ENCODE measurements around the gene KCNK13.
A peak's percentile ranks its signal among the peaks of the same experiment; 100 is the strongest.
"Not testable (repeated sequence)": the region's sequence is repeated elsewhere in the genome, so short reads cannot be mapped to it uniquely, and the experiment has no call there.

Gene KCNK13

DNA sequence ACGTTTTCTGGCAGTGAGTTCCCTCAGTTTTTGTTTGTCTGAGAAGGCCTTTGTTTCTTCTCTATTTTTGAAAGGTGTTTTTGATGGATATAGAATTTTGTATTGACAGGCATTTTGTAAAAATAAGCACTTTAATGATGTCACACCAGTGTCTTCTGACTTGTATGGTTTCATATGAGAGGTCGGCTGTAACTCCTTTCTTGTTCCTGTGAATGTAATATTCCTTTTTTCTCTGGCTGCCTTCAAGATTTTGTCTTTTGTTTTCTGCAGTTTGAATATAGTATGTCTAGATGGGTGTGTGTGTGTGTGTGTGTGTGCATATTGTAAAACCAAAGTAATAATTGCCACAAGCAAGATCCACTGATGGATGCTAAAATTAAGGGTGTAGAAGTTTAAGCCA is 126.8 kb downstream of the KCNK13 start:
- TF ChIP-seq, protein P1, sequence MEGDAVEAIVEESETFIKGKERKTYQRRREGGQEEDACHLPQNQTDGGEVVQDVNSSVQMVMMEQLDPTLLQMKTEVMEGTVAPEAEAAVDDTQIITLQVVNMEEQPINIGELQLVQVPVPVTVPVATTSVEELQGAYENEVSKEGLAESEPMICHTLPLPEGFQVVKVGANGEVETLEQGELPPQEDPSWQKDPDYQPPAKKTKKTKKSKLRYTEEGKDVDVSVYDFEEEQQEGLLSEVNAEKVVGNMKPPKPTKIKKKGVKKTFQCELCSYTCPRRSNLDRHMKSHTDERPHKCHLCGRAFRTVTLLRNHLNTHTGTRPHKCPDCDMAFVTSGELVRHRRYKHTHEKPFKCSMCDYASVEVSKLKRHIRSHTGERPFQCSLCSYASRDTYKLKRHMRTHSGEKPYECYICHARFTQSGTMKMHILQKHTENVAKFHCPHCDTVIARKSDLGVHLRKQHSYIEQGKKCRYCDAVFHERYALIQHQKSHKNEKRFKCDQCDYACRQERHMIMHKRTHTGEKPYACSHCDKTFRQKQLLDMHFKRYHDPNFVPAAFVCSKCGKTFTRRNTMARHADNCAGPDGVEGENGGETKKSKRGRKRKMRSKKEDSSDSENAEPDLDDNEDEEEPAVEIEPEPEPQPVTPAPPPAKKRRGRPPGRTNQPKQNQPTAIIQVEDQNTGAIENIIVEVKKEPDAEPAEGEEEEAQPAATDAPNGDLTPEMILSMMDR (IDR thresholded peaks at IDR 0.05; ENCODE audit: borderline replicate concordance, insufficient read depth, low read depth, low read length), result no peak

DNA sequence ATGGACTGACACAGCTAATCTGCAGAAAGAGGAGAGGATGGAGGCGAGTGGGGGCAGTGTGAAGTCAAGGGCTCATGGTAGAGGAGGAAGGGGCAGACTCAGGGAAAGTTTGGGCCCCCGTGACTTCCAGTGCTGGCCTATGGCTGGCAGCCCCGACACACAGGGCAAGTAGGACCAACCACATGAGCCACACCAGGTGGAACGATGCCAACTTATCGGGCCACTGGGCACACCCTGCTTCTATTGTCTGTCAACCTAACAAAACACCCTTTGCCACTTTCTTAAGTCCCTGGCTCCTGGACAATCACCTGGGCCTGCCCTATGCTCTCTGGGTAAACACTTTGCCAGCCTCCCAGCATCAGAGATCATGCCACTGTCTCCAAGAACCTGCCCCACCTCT is 129.4 kb downstream of the KCNK13 start:
- no peak overlapping the region for H3K4me3 ChIP-seq (ENCODE audit: low read depth, low read length)
- TF ChIP-seq, protein P1 (IDR thresholded peaks at IDR 0.05; ENCODE audit: borderline replicate concordance, insufficient read depth, low read depth, low read length), result no peak

More for the DNA sequence above, 126.8 kb downstream of the KCNK13 start:
- H3K4me3 ChIP-seq (ENCODE audit: low read depth, low read length), result no peak overlapping the region

DNA sequence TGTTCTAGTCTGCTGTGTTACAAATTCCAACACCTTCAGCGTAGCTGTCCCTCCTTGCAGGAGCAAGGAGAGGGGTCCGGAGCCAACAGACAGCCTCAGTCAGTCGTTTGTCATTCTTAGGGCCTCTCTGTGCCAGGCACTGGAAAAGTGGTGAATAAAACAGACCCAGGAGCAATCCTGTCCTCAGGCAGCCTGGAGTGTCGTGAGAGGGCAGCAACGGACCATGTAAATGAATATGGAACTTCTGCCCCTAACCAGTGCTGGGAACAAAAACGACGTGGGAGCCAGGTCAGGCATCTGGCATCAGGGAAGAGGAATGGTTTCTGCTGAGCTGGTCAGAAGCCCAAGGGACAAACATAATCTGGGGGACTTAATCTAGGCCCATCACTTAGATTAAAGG is 129.8 kb downstream of the KCNK13 start:
- H3K4me3 ChIP-seq (ENCODE audit: low read depth, low read length), result no peak overlapping the region
- TF ChIP-seq, protein P1 (IDR thresholded peaks at IDR 0.05; ENCODE audit: borderline replicate concordance, insufficient read depth, low read depth, low read length), result no peak

DNA sequence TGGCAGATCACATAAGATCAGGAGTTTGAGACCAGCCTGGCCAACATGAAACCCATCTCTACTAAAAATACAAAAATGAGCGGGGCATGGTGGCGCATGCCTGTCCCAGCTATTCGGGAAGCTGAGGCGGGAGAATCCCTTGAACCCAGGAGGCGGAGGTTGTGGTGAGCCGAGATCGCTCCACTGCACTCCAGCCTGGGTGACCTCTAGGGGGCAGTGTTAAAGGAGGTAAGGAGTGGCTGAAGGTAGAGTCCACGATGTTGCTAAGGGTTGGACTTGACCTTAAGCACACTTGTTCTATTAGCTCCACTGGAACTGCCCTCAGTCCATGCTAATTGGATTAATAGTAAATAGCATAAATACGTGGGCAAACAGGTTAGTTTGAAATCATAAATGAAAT is 132.1 kb downstream of the KCNK13 start:
- H3K4me3 ChIP-seq (ENCODE audit: low read depth, low read length), result no peak overlapping the region
- TF ChIP-seq, protein P1 (IDR thresholded peaks at IDR 0.05; ENCODE audit: borderline replicate concordance, insufficient read depth, low read depth, low read length), result peak; percentile 53

DNA sequence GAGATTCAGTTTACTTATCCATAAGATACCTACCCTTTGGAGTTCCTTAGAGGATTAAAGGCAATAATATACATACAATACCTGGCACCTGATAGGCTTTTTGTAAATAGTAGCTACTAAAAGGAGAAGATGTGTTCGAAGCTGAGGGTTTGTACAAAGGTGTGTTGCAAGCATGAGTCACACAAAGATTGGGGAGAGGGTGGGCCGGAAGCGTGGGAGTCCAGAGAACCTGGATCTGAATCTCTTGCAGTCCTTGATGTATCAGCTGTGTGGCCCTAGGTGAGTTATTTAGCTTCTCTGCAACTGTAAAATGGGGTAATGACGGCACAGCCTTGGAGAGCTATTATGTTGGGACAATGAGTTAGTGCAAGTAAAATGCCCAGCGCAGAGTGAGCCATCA is 132.9 kb downstream of the KCNK13 start:
- H3K4me3 ChIP-seq (ENCODE audit: low read depth, low read length), result no peak overlapping the region
- TF ChIP-seq, protein P1 (IDR thresholded peaks at IDR 0.05; ENCODE audit: borderline replicate concordance, insufficient read depth, low read depth, low read length), result no peak

DNA sequence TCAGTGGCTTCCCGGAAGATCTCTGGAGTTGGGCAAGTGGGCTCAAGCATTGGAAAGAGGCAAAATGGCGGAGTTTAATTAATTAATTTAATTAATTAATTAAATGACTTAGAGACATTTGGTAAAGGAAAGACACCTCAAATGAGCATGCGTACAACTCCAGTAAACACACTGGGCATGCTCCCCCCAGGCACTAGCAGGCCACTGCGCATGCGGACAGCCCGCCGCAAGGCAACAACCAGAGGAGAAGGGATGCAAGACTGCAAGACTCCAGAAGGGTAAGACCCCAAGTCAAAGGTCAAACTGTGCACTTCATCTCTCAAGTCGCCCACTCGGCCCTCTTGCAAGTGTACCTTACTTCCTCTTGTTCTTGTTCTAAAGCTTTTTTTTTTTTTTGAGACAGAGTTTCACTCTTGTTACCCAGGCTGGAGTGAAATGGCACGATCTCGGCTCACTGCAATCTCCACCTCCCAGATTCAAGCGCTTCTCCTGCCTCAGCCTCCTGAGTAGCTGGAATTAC is 136.8 kb downstream of the KCNK13 start:
- TF ChIP-seq, protein P1 (IDR thresholded peaks at IDR 0.05; ENCODE audit: borderline replicate concordance, insufficient read depth, low read depth, low read length), result no peak
- no peak overlapping the region for H3K4me3 ChIP-seq (ENCODE audit: low read depth, low read length)

DNA sequence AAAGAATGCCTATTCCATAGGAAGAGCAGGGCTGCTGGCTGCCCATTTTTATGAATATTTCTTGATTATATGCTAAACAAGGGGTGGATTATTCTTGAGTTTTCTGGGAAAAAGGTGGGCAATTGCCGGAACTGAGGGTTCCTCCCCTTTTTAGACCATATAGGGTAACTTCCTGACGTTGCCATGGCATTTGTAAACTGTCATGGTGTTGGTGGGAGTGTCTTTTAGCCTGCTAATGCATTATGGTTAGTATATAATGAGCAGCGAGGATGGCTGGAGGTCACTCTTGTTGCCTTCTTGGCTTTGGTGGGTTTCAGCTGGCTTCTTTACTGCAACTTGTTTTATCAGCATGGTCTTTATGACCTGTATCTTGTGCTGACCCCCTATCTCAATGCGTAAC is 138.8 kb downstream of the KCNK13 start:
- not testable (repeated sequence) for H3K4me3 ChIP-seq (ENCODE audit: low read depth, low read length)

DNA sequence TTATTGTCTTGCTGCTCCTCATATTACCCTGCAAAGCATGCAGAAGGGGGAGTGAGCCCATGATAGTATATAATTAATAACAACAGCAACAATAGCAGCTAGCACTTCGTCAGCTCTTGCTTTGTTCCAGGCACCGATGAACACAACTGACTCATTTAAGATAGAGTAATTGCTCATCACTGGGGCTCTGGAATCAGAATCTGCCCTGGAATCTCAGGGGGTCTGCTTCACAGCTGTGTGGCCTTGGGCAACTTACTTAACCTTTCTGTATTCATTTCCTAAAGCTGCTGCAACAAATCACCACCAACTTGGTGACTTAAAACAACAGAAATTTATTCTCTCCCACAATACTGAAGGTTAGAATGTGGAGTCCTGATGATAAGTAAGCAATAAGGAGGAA is 139.6 kb downstream of the KCNK13 start:
- H3K4me3 ChIP-seq (ENCODE audit: low read depth, low read length), result no peak overlapping the region
- TF ChIP-seq, protein P1 (IDR thresholded peaks at IDR 0.05; ENCODE audit: borderline replicate concordance, insufficient read depth, low read depth, low read length), result no peak
